HFF-Myc (cell line): Measurements from ENCODE around the gene EEPD1.

Experiments used
- DNase-seq: peaks from one replicate; pipeline ENCODE4 v3.0.0-alpha.2; 2011; ENCODE audit warnings: low read depth; ENCODE audit errors: extremely low read depth
- H3K4me3 ChIP-seq: replicated peaks from 2 replicates; pipeline ENCODE4 v1.5.1; 2011; ENCODE audit warnings: low read depth, mild to moderate bottlenecking, control low read depth, low read length
- TF ChIP-seq, protein P1 (sequence below): IDR thresholded peaks from 2 replicates; pipeline ENCODE4 v1.5.1; 2012; ENCODE audit warnings: mild to moderate bottlenecking, low read depth, low read length, control low read depth; ENCODE audit errors: missing control alignments

Gene EEPD1

DNA sequence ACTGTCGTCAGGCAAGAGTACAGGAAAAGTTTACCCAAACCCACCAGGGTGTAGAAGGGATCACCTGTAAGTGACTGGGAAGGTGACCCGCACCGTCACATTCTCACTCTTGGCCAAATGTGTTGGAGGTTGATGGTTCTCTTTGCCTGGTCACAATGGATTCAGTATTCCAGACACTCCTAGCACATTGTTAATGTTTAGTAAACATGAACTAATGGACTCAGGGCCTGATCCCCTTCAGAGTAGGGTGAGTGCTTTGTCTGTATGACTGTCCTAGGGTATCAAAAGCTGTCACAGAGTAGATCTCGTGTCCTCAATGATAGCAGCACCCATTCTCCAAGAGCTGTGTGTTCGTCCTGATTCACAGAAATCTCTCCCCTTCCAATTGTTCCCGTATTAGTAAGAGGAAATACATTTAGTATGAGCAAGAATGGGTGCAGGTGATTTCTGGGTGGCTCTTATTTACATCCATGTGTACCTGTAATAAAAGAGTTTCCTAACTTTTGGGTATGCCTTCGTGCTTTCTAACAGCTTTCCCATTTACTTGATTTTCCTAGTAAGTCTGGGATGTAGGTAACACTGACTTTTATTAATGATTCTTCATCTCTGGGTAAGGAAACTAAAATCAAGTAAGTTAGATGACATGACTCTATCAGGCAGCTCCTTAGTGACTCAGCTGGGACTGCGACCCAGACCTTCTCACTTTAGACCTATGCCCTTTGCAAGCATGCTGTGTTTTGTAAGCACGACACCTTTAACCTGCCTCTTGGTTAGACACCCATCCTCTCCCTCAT lies 4.7 kb downstream of the EEPD1 start:
- H3K4me3 ChIP-seq = no peak overlapping the region
- TF ChIP-seq, protein P1, sequence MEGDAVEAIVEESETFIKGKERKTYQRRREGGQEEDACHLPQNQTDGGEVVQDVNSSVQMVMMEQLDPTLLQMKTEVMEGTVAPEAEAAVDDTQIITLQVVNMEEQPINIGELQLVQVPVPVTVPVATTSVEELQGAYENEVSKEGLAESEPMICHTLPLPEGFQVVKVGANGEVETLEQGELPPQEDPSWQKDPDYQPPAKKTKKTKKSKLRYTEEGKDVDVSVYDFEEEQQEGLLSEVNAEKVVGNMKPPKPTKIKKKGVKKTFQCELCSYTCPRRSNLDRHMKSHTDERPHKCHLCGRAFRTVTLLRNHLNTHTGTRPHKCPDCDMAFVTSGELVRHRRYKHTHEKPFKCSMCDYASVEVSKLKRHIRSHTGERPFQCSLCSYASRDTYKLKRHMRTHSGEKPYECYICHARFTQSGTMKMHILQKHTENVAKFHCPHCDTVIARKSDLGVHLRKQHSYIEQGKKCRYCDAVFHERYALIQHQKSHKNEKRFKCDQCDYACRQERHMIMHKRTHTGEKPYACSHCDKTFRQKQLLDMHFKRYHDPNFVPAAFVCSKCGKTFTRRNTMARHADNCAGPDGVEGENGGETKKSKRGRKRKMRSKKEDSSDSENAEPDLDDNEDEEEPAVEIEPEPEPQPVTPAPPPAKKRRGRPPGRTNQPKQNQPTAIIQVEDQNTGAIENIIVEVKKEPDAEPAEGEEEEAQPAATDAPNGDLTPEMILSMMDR = no peak
- DNase-seq = no peak

DNA sequence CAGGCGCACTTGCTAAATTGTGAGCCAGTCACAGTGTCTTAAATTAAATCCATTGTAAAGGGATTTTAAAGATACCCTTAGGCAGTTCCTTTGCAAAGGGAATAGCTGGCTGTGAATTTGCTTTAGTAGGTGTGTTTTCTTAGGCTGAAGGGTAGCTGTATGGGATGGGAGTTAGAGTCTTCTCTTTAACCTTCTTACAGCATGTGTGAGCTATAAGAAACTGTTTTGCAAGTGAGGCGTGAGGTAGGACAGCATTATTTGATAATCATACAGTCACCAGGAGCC lies 5.2 kb downstream of the EEPD1 start:
- TF ChIP-seq, protein P1 = no peak
- no peak for DNase-seq
- no peak overlapping the region for H3K4me3 ChIP-seq

DNA sequence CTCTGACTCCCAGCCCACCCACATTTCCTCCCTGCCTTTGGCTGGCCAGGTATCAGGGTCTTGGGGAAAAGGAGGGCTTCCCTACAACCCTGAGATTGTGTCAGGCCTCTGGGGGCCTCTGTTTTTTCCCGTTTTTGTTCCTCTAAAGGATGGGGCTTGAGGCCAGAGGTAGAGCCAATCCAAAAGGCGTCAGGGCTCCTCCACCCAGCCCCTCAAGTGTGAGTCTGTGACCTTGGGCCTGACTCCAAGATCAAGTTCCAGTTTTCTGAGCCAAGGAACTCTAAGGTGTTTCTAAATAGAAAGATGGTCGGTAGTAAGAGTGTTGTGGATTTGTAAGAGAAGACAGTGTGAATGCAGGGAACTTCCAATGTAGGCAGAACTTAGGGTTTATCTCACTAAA lies 6.6 kb downstream of the EEPD1 start:
- no peak overlapping the region for H3K4me3 ChIP-seq
- TF ChIP-seq, protein P1 = no peak
- no peak for DNase-seq

DNA sequence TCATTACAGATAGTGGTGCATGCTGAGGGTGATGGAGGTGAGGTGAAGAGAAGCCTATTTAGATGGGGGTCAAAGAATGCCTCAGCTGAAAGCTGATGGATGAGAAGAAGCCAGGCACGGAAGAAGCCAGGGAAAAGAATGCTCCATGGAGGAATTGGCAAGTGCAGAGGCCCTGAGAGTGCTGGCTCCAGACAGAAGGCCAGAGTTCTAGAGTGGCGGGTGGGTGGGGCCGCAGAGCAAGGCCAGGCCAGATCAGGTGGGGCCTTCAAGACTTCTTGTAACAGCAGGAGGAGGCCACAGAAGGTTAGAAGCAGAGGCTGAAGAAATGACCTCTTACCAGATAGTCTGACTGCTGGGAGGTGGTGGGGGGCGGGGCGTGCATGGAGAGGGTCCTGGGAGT lies 7.3 kb downstream of the EEPD1 start:
- DNase-seq = no peak
- H3K4me3 ChIP-seq = no peak overlapping the region
- TF ChIP-seq, protein P1 = no peak

DNA sequence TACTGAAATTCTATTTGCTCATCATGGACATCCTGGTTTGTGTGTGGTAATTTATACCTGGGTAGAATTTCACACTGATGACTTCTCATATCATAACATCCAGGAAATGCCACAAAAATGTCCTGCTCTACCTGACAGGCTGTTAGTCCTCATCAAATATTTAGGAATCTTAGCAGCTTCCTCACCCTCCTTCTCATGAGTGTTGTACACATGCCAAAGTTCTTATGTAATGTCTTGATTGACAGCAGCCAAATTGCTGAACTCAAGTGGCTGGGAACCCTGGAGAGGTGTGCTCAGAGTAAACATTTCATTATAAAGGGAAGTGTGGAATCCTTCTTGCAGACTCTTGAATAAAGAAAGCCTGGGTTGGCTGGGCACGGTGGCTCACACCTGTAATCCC lies 8.9 kb downstream of the EEPD1 start:
- DNase-seq = no peak
- TF ChIP-seq, protein P1 = no peak
- no peak overlapping the region for H3K4me3 ChIP-seq

DNA sequence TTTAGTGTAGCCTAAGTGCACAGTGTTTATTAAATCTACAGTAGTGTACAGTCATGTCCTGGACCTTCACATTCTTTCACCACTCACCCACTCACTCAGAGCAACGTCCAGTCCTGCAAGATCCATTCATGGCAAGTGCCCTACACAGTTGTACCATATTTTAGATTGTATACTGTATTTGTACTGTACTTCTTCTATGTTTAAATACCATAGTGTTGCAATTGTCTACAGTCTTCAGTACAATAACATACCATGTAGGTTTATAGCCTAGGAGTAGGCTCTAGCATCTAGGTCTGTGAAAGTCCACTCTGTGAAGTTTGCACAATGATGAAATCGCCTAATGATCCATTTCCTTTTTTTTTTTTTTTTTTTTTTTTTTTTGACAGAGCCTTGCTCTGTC lies 12.0 kb downstream of the EEPD1 start:
- no peak for DNase-seq
- TF ChIP-seq, protein P1 = no peak
- H3K4me3 ChIP-seq = no peak overlapping the region

GRCh38 chr7:36165802-36166201 lies 12.7 kb downstream of the EEPD1 start:
- TF ChIP-seq, protein P1 = no peak
- H3K4me3 ChIP-seq = no peak overlapping the region
- DNase-seq = no peak
